GM12874 (cell line): ENCODE measurements around the gene SLC25A51.

Source experiments
- TF ChIP-seq, protein P1 (sequence below): IDR thresholded peaks from 2 replicates; pipeline ENCODE4 v1.5.1; 2011; ENCODE audit warnings: low read depth, mild to moderate bottlenecking, control low read depth, low read length, moderate library complexity; ENCODE audit not compliant: insufficient read depth

SLC25A51 gene

DNA sequence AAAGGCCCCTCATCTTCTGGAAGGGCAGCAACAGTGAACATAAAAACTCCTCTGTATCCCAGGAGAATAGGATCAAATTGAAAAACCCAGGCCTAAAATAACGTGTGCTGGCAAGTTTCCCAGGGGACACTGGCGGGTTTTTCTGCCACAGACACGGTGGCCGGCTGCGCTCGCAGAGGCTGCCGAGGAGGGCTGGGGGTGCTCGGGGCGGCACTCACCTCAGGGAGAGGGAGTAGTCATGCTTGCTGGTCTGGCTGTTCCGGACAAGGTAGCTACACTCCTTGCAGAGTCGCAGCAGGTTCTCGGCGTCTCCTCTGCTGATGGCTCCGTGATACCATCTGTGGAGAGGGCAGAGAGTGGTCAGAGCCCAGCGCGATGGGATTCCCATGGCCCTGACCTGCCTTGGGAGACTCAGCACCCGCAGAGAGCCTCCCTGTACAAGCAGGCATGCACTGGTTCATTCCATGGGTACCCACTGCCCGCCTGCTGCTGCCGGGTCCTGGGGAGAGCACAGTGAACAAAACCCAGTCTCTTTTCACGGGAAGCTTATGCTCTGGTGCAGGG lies 44.6 kb upstream of the SLC25A51 start:
- TF ChIP-seq, protein P1, sequence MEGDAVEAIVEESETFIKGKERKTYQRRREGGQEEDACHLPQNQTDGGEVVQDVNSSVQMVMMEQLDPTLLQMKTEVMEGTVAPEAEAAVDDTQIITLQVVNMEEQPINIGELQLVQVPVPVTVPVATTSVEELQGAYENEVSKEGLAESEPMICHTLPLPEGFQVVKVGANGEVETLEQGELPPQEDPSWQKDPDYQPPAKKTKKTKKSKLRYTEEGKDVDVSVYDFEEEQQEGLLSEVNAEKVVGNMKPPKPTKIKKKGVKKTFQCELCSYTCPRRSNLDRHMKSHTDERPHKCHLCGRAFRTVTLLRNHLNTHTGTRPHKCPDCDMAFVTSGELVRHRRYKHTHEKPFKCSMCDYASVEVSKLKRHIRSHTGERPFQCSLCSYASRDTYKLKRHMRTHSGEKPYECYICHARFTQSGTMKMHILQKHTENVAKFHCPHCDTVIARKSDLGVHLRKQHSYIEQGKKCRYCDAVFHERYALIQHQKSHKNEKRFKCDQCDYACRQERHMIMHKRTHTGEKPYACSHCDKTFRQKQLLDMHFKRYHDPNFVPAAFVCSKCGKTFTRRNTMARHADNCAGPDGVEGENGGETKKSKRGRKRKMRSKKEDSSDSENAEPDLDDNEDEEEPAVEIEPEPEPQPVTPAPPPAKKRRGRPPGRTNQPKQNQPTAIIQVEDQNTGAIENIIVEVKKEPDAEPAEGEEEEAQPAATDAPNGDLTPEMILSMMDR: no peak

DNA sequence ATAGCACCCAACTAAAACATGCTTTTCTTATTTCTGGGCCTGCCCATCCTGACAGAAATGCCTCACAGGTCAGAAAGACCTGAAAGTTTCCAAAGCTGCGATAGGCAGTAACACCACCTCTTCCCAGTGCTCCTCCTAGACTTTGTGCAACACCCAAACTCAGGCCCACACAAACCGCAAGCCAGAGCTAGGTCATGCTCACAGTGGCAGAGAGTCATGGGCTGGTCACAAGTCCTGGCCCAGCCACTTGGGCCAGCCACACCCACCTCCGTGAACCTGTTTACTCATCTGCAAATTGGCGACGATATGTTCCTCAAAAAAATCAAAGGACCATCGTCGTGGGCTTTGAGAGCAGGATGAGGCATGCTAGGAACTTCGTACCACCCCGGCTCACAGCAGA lies 44.0 kb upstream of the SLC25A51 start:
- TF ChIP-seq, protein P1: no peak

DNA sequence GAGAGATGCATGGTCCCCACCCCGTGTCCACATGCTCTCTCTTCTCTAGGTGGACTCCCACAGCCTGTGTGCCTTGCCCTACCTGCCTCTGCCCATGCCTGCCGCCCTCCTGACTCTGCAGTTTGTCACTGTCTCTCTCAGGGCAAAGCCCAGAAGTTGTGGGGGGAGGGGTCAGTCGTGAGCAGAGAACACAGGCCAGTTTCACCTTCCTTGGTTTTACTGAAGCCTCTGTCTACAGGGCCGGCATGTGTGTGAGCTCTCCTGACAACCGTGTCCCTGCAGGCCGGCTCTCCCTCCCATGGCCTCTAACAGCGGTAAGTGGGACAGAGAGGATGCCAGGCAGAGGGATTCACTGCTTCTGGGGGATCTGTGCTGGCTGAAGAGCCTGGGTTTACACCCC lies 43.5 kb upstream of the SLC25A51 start:
- TF ChIP-seq, protein P1: no peak

DNA sequence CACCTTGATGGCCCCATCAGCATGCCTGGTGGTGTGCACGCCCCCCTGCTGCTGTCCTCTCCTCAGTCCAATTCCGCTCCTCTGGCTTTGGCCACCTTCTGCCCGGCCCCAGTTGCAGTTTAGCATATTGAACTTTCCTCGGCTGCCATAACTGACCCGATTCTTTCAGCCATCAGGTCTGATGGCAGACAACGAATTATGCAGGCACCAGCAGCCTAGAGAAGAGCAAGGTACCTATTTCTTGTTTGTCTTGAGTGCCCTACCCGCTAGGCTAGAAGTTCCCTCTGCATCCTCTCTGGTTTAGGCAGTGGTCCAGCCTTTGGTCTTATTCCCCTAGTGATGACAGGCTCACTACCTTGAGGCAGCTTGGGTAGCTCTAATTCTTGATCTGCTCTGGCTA lies 43.0 kb upstream of the SLC25A51 start:
- TF ChIP-seq, protein P1: no peak

DNA sequence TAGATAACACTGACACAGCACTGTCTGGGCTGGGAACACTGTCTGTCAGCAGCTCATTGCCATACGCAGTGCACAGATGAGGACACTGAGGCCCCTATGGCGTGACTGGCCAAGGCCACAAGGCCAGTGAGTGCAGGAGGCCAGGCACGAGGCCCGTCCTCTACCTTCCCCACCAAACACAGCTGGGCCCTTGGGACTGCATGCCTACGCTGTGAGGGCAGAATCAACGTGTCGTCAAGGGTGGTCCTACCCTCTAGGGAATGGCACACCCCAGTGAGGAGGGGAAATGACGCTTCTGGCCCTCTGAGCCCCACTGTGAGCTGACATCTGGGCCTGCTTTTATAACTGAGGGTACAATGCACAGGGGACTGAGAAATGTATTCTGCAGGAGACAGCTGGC lies 42.1 kb upstream of the SLC25A51 start:
- TF ChIP-seq, protein P1: no peak

DNA sequence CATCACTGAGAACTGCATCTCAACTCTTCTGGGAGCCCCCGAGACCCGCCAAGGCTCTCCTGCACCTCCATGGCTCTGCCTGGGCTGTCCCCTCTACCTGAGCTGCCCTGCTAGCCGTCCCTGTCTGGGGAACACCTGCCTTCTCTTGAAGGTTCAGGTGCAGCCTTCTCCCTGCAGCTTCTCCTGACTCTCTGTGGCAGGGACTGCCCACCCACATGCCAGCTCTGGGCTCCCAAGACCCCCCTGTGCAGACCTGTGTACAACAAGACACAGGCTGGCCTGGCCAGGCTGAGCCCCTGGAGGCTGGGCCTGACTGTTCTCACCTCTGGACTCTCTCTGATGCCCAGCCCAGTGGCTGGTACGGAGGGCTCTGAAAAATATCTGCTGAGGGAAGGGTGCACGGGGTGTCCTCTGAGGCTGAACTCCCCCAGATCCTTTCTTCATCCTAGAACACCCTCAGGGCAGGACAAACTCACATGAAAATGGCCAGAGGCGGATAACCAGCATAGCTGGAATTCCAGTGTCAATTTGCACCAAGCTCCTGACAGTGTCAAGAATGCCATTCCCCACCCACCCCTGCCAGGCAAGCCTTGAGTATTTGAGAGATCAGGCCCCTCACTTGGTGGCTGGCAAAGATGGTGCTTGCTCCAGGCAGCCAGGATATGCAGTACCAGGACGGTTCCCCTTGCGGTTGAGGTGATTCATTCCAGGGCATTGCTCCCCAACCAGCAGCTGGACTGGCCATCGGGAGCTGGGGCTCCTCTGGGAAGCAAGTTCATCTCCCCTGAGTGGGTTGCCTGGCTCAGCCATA lies 40.9 kb upstream of the SLC25A51 start:
- TF ChIP-seq, protein P1: no peak

DNA sequence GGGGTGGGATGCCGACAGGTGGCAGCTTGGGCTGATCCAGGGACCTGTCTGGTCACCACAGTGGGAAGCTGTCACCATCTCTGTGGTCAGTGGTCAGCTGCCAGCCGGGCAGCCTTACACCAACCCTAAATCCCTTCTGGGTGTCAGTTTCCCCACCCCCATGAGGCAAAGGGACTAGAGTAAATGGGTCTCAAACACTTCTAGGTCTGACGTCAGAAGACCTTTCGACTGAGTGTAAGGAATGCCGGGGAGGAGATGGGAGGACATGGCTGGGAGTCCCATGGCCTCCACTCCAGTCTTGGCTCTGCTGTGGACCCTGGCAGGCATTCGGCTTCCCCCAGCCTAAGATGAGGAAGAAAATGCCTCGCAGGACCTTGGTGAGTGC lies 40.3 kb upstream of the SLC25A51 start:
- TF ChIP-seq, protein P1: no peak
